ENCODE measurements around the gene IFT22.

DNA sequence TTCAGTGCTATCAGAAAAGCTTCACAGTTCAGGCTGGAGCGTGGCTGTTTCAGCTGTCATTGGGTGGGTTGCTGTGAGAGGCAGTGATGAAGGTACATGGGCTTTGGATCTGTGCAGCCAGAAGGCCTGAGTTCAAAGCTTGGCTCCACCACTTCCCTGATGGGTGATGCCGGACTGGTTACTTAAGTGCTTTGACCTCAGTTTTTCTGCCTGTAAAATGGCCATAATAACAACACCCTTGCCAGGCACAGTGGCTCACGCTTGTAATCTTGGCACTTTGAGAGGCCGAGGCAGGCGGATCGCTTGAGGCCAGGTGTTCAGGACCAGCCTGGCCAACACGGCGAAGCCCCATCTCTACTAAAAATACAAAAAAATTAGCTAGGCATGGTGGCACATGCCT, 10.4 kb upstream of the IFT22 start:
- TF ChIP-seq, protein P1, sequence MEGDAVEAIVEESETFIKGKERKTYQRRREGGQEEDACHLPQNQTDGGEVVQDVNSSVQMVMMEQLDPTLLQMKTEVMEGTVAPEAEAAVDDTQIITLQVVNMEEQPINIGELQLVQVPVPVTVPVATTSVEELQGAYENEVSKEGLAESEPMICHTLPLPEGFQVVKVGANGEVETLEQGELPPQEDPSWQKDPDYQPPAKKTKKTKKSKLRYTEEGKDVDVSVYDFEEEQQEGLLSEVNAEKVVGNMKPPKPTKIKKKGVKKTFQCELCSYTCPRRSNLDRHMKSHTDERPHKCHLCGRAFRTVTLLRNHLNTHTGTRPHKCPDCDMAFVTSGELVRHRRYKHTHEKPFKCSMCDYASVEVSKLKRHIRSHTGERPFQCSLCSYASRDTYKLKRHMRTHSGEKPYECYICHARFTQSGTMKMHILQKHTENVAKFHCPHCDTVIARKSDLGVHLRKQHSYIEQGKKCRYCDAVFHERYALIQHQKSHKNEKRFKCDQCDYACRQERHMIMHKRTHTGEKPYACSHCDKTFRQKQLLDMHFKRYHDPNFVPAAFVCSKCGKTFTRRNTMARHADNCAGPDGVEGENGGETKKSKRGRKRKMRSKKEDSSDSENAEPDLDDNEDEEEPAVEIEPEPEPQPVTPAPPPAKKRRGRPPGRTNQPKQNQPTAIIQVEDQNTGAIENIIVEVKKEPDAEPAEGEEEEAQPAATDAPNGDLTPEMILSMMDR (conservative IDR thresholded peaks at IDR 0.05 in 1 of 2, IDR thresholded peaks at IDR 0.05 in 1 of 2; ENCODE audit: extremely low read depth in 1 of 2, insufficient read depth in 1 of 2, low read depth in 1 of 2, low read length in 2 of 2): no peak
- TF ChIP-seq EZH2 (IDR thresholded peaks at IDR 0.05; ENCODE audit: borderline replicate concordance, low read length): no peak
